ENCODE data around the gene GIMAP5.

GRCh38 chr7:150780292-150780691 lies 43.1 kb downstream of the GIMAP5 start:
- no peak for TF ChIP-seq CTCF (conservative IDR thresholded peaks at IDR 0.05; ENCODE audit: low read depth, low read length)
- TF ChIP-seq EZH2 (IDR thresholded peaks at IDR 0.05; ENCODE audit: low read length, unreplicated experiment): no peak
- TF ChIP-seq EZH2phosphoT487 (IDR thresholded peaks at IDR 0.05; ENCODE audit: borderline replicate concordance, low read length): no peak
